CD14-positive monocyte (primary cell): ENCODE results near the gene IRF2. TPM values are rescaled to one million over a fixed set of nuclear protein-coding genes. Genes with fewer than 3 reads are reported as not detected.

Experiments
- DNase-seq, 3 donors: peaks; one replicate each; pipeline ENCODE4 v3.0.0-alpha.2; 2011 to 2022
- H2AFZ ChIP-seq: 2 replicates; pipeline ENCODE4 v1.6.0; 2012; ENCODE audit warnings: mild to moderate bottlenecking, low read depth, low read length, inconsistent platforms; ENCODE audit not compliant: insufficient read depth, poor library complexity, severe bottlenecking
- H3K27ac ChIP-seq, 2 donors: 1 replicate in 1 of 2; 2 replicates in 1 of 2; pipeline ENCODE4 v1.5.1; 2012 to 2013; ENCODE audit warnings: low read length in 2 of 2, control low read depth in 1 of 2, inconsistent platforms in 1 of 2, low read depth in 1 of 2, mild to moderate bottlenecking in 1 of 2
- H3K27me3 ChIP-seq, 2 donors: one replicate each; pipeline versions ENCODE4 v1.6.0 to v1.6.1; 2011 to 2013; ENCODE audit warnings: low read length in 2 of 2; ENCODE audit not compliant: control insufficient read depth in 2 of 2, insufficient read depth in 2 of 2
- H3K36me3 ChIP-seq, 2 donors: replicated peaks in 1 of 2; 1 replicate in 1 of 2; 2 replicates in 1 of 2; pipeline versions ENCODE4 v1.5.1 to v1.6.1; 2012 to 2013; ENCODE audit warnings: low read length in 2 of 2, control low read depth in 1 of 2, inconsistent platforms in 1 of 2, mild to moderate bottlenecking in 1 of 2; ENCODE audit not compliant: insufficient read depth in 2 of 2, control insufficient read depth in 1 of 2
- H3K4me1 ChIP-seq, 2 donors: 1 replicate in 1 of 2; 2 replicates in 1 of 2; pipeline versions ENCODE4 v1.5.1 to v1.6.1; 2012 to 2013; ENCODE audit warnings: low read length in 2 of 2, control low read depth in 1 of 2, inconsistent platforms in 1 of 2, mild to moderate bottlenecking in 1 of 2, moderate library complexity in 1 of 2; ENCODE audit not compliant: insufficient read depth in 2 of 2, control insufficient read depth in 1 of 2
- H3K4me2 ChIP-seq: replicated peaks from 2 replicates; pipeline ENCODE3; 2012; ENCODE audit warnings: low read length, moderate library complexity, mild to moderate bottlenecking; ENCODE audit not compliant: poor library complexity, severe bottlenecking; ENCODE audit errors: extremely low read depth
- H3K4me3 ChIP-seq, 3 experiments: fragments of 200-600 bp in 1 of 3; sonication (generic) in 1 of 3; replicated peaks in 1 of 3; 1 replicate in 2 of 3; 2 replicates in 1 of 3; pipeline ENCODE4 v1.5.1; 2011 to 2013; ENCODE audit warnings: low read length in 3 of 3, mild to moderate bottlenecking in 3 of 3, control low read depth in 2 of 3, low read depth in 2 of 3, inconsistent platforms in 1 of 3, moderate library complexity in 1 of 3
- H3K79me2 ChIP-seq: 2 replicates; pipeline ENCODE4 v1.6.0; 2012; ENCODE audit warnings: mild to moderate bottlenecking, control low read depth, inconsistent platforms, low read length, moderate library complexity; ENCODE audit not compliant: insufficient read depth
- H3K9ac ChIP-seq: 2 replicates; pipeline ENCODE4 v1.6.0; 2017; ENCODE audit warnings: low read length, mild to moderate bottlenecking; ENCODE audit not compliant: insufficient read depth, poor library complexity, severe bottlenecking
- H3K9me3 ChIP-seq, 2 donors: replicated peaks in 1 of 2; 1 replicate in 1 of 2; 2 replicates in 1 of 2; pipeline versions ENCODE4 v1.5.1 to v1.6.1; 2012 to 2013; ENCODE audit warnings: low read length in 2 of 2, control low read depth in 1 of 2; ENCODE audit not compliant: control insufficient read depth in 1 of 2, insufficient read depth in 1 of 2
- H4K20me1 ChIP-seq: 2 replicates; pipeline ENCODE4 v1.6.0; 2012; ENCODE audit warnings: mild to moderate bottlenecking, low read length, control low read depth, moderate library complexity; ENCODE audit not compliant: insufficient read depth
- H3K27ac Mint-ChIP-seq, 7 donors: one replicate each; pipeline ENCODE4 v1.8.0; 2020; ENCODE audit warnings: mild to moderate bottlenecking in 7 of 7, mixed read lengths in 7 of 7, moderate library complexity in 6 of 7, inconsistent platforms in 2 of 7
- H3K27me3 Mint-ChIP-seq, 3 donors: one replicate each; pipeline ENCODE4 v1.8.0; 2021 to 2022; ENCODE audit warnings: low read depth in 3 of 3, mild to moderate bottlenecking in 3 of 3, mixed read lengths in 3 of 3, moderate library complexity in 3 of 3, inconsistent platforms in 1 of 3
- H3K36me3 Mint-ChIP-seq, 2 donors: one replicate each; pipeline ENCODE4 v1.8.0; 2020; ENCODE audit warnings: mixed read lengths in 2 of 2, inconsistent platforms in 1 of 2, mild to moderate bottlenecking in 1 of 2
- H3K4me1 Mint-ChIP-seq: one replicate; pipeline ENCODE4 v1.8.0; 2020; ENCODE audit warnings: mild to moderate bottlenecking, mixed read lengths
- H3K4me3 Mint-ChIP-seq, 2 donors: one replicate each; pipeline ENCODE4 v1.8.0; 2020; ENCODE audit warnings: mild to moderate bottlenecking in 2 of 2, mixed read lengths in 2 of 2, moderate library complexity in 1 of 2
- H3K9me3 Mint-ChIP-seq, 7 donors: one replicate each; pipeline ENCODE4 v1.8.0; 2020 to 2022; ENCODE audit warnings: mixed read lengths in 7 of 7, mild to moderate bottlenecking in 6 of 7, moderate library complexity in 6 of 7, inconsistent platforms in 2 of 7
- WGBS: methylation state at CpG from one replicate; pipeline ENCODE4 v1.1.5; 2013; ENCODE audit warnings: missing lambda C conversion rate; ENCODE audit not compliant: insufficient coverage; 5-methylcytosine and 5-hydroxymethylcytosine counted together
- intact Hi-C, 2 donors: fragments of 100-400 bp; cut with micrococcal nuclease; formaldehyde crosslinking; loops; one replicate each; pipeline versions ENCODE4 v1.15.0 to v1.15.1; 2023
- polyA plus RNA-seq, 3 donors: library from polyadenylated mRNA; depleted of rRNA in 1 of 3; unstranded in 2 of 3; stranded (reverse) in 1 of 3; fragments of 300-500 nt in 2 of 3; fragments of >200 nt in 1 of 3; fragmentation: Illumina TruSeq in 2 of 3; gene quantifications; 1 replicate in 2 of 3; 2 replicates in 1 of 3; pipeline ENCODE4 v1.2.3, GENCODE V29; 2012 to 2021
- TF ChIP-seq, protein P1 (sequence below): fragments of 200-600 bp; IDR thresholded peaks from one replicate; pipeline ENCODE4 v1.8.0; 2022; ENCODE audit warnings: antibody characterized with exemption, mild to moderate bottlenecking

The IRF2 gene
- polyA plus RNA-seq, 3 donors = 51.3 to 76.8 (median 56.1) TPM

DNA sequence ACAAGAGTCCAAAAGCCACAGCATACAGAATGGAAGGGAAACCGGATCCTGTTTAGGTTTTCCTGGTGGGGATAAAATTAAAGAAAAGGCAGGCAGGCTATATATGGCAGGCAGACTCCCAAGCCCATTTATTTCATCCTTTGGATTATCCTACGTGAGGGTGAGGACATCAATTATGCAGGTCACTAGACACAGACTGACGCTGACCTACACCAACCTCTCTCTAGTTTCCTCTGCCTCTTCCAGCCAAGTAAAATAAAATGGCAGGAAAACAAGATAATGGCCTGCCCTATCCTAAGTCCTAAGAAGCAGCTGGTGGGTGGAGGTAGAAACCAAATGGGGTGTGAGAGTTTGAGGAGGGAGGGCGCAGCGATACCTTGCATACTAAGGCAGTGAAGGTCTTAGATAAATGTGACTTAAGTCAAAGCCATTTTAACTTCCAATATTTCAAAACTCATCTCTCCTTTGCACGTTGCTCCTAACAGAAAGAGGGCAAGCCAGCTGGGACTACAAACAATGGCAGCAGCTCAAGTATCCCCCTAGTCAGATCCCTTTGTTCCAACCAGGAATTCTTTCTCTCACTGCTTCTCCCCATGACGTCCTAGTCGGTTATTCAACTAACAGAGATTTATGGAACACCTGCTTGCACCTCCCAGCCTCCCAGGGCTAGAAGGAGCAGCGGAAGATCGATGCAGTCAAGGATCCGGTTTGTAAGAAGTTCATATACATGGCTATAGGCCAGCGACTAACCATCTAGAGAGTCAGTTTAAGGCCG, 72.8 kb downstream of the IRF2 start:
- Histone ChIP-seq H3K79me2 (peaks cover 13% of the 10 kb centered on the region), H3K4me1 (peaks cover 24 to 35% of the 10 kb centered on the region in 2 donors), H2AFZ (no peak overlapping the region), H4K20me1 (no peaks in the 10 kb centered on the region), H3K27me3 (no peaks in the 10 kb centered on the region), H3K4me2 (no peak overlapping the region), H3K27ac (peak overlapping the region in 1 of 2 donors; percentile 65), H3K36me3 (peaks cover 68 to 95% of the 10 kb centered on the region in 2 donors), H3K9me3 (no peaks in the 10 kb centered on the region), H3K9ac (no peak overlapping the region), H3K4me3 (no peak overlapping the region)
- Mint-ChIP-seq H3K9me3 (peaks cover 0 to 2% (median 0%) of the 10 kb centered on the region in 7 donors), H3K4me3 (no peak overlapping the region), H3K27ac (peak overlapping the region in 5 of 7 donors; percentile 46 to 73 (median 68)), H3K27me3 (no peaks in the 10 kb centered on the region), H3K36me3 (peaks cover 88 to 93% of the 10 kb centered on the region in 2 donors), H3K4me1 (peaks cover 43% of the 10 kb centered on the region)
- intact Hi-C loops = no loop called here
- WGBS = 97% methylated on average over 8 of the region's 13 CpGs
- DNase-seq = no peak
- TF ChIP-seq, protein P1, sequence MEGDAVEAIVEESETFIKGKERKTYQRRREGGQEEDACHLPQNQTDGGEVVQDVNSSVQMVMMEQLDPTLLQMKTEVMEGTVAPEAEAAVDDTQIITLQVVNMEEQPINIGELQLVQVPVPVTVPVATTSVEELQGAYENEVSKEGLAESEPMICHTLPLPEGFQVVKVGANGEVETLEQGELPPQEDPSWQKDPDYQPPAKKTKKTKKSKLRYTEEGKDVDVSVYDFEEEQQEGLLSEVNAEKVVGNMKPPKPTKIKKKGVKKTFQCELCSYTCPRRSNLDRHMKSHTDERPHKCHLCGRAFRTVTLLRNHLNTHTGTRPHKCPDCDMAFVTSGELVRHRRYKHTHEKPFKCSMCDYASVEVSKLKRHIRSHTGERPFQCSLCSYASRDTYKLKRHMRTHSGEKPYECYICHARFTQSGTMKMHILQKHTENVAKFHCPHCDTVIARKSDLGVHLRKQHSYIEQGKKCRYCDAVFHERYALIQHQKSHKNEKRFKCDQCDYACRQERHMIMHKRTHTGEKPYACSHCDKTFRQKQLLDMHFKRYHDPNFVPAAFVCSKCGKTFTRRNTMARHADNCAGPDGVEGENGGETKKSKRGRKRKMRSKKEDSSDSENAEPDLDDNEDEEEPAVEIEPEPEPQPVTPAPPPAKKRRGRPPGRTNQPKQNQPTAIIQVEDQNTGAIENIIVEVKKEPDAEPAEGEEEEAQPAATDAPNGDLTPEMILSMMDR = no peak

- H3K4me3 Mint-ChIP-seq = no peak overlapping the region
- H3K9me3 Mint-ChIP-seq = peaks cover 0 to 2% (median 0%) of the 10 kb centered on the region in 7 donors
- no peaks in the 10 kb centered on the region for H3K9me3 ChIP-seq
- H3K4me1 ChIP-seq = peaks cover 23 to 32% of the 10 kb centered on the region in 2 donors
- no peak overlapping the region for H3K4me3 ChIP-seq
- H3K27ac ChIP-seq = peak overlapping the region in 1 of 2 donors; percentile 65
- intact Hi-C loops = no loop called here
- no peaks in the 10 kb centered on the region for H3K27me3 Mint-ChIP-seq
- peaks cover 46% of the 10 kb centered on the region for H3K4me1 Mint-ChIP-seq
- H3K79me2 ChIP-seq = peaks cover 18% of the 10 kb centered on the region
- no peaks in the 10 kb centered on the region for H4K20me1 ChIP-seq
- 100% methylated on average over 1 of the region's 8 CpGs for WGBS
- H3K27me3 ChIP-seq = no peaks in the 10 kb centered on the region
- TF ChIP-seq, protein P1 = no peak
- no peak overlapping the region for H3K9ac ChIP-seq
- H2AFZ ChIP-seq = no peak overlapping the region
- peaks cover 93 to 94% of the 10 kb centered on the region in 2 donors for H3K36me3 Mint-ChIP-seq
- H3K27ac Mint-ChIP-seq = peak overlapping the region; percentile 25 to 73 (median 41)
- no peak for DNase-seq
- H3K4me2 ChIP-seq = peak overlapping the region; percentile 3
- peaks cover 71 to 90% of the 10 kb centered on the region in 2 donors for H3K36me3 ChIP-seq
These were observed 73.5 kb downstream of the IRF2 start for GRCh38 chr4:184400891-184401290.
